ENCODE data around the gene PRSS50.
"Not testable (repeated sequence)": the region's sequence is repeated elsewhere in the genome, so short reads cannot be mapped to it uniquely, and the experiment has no call there.

The PRSS50 gene

DNA sequence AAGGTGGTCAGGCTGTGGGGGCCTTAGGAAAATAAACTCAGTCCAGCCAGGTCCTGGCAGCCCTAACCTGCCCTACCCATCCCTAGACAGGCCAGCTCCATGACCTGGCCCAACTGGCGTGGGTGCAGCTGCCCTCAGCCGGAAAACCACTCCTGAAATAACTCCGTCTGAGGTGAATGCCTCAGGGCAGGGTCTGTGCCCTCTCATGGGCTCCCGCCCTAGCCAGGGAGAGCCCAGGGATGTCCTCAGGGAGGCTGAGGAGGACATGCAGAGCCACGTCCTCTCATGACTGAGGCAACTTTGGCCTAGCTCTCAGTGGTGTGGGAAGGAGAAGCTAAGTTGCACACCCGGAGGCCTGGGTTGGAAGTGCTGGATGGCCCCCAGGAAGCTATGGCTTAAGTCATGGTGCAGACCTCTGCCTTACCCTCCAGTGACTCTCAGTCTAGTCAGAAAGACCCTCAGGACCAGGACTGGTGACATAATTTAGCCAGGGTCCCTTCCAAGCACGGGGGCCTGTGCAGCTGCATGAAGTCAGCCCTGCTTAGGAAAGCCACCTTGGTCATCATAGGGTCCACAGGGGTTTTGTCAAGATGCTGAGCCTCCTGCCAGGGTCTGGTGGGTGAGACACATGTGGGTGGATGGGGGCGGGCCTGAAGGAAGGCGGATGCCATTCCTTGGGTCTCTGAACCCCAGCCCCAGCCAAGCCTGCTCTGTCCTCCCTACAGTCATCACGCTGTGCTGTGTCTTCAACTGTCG is 9.1 kb downstream of the PRSS50 start:
- DNase-seq: no peak

DNA sequence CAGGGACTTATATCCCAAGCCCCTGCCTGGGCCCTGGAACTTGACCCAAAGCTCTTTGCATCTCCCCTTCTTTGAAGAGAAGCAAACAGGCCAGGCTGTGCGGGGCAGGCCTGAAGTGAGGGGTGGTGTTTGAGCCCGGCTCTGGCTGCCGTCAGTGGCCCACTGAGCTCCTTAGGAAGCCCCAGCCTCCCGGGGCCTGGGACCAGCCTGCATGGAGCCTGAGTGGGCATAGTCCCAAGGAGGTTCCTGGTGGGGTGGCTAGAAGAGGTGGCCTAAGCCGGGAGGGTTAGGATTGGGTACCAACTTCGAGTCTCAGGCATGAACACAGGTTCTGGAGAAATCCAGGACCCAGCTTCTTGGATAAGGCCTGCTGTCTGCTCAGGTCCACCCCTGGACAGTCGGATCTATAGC is 10.1 kb downstream of the PRSS50 start:
- DNase-seq: no peak

DNA sequence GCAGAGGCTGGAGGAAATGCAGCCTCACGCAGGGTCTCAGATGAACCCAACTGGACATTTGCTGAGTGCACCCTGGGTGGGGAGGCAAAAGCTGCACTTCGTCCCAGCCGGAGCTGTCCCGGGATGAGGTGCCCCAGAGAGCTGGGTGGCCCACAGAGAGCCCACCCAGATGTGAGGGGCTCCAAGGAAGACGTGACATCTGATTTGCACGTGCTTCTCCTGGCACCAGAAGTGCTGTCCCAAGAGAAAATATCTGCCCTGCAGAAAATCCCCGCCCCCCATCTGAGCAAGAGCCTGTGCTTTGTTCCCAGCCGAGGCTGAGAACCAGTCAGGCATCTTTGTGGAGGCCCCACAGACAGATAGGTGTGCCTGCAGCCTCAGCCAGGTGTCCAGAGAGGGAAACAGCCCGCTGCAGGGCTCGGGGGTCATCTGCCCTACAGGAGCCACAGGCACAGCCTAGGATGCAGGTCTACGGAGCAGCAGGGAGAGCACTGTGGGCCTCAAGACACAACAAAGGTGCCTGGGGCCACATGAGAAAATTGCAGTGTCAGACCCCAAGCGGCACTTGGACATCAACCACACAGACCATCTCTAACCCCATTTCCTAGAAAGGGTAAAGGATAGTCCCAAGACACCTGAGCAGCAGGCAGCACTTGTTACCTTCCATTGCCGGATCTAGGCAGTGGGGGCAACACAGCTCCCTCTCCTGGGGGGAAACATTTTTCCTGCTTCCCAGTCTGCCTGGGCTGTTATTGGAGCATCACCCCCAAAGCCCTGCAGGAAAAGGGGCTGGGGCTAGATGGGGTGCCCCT is 10.7 kb downstream of the PRSS50 start:
- no peak for DNase-seq

DNA sequence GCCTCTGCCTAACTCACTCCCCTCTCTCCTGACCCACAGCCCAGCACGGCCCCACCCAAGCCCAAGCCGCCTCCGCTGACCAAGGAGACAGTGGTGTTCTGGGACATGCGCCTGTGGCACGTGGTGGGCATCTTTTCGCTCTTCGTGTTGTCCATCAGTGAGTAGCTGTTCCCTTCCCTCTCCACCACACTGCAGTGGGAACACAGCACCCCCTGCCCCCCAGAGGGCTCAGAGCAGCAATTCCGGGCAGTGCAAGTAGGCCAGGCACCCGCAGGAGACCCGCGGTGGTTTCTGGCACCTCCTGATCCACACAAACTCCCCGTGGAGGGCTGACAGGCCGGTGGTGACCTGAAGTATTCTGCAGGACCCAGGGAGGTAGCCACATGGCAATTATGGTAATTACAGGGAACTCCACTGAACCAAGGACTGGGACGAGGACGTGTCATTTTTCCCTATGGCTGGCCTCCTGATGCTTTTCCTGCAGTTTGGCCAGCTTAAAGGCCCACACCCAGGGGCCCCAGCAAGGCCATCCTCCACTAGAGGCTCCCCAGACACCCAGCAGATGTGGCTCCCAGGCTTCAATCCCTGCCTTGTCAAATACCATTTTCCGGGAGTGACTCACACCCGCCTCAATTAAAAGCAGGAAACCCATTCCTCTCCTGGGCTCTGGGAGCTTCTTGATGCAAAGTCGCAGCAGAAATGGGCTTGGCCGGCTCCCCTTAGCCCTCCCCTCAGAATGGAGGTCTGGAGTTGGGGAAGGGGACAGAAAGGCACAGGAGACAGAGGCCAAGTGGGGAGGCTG is 11.7 kb downstream of the PRSS50 start:
- DNase-seq: no peak

DNA sequence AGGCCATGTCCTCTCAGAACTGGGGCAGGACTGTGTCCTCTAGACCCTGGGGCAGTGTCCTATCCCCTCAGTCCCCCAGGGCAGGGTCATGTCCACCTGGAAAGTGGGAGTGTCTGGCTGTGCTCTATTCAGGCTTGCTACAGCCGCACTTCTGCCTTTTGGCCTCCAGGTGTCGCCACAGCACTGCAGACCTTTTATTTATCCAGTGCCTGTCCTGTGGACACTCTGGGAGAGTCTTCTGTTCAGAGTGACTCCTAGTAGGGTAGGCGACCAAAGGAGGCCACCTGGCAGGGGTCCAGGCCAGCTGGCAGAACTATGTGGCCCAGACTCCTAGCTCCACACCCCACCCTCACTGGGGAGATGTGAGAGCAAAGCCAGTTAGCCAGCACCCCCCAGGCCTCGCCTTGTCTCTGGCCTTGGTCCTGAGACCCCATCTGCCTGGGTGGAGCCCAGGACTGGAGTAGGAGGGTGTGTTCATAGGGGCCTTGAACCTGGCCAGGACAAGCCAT is 12.6 kb downstream of the PRSS50 start:
- peak; percentile 65 for DNase-seq

DNA sequence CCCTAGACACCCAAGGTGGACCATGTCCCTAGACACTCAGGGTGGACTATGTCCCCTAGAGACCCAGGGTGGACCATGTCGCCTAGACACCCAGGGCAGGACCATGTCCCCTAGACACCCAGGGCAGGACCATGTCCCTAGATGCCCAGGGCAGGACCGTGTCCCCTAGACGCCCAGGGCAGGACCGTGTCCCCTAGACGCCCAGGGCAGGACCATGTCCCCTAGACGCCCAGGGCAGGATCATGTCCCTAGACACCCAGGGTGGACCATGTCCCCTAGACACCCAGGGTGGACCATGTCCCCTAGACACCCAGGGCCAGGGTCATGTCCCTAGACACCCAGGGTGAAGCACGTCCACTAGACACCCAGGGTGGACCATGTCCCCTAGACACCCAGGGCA is 13.3 kb downstream of the PRSS50 start:
- DNase-seq: not testable (repeated sequence)

DNA sequence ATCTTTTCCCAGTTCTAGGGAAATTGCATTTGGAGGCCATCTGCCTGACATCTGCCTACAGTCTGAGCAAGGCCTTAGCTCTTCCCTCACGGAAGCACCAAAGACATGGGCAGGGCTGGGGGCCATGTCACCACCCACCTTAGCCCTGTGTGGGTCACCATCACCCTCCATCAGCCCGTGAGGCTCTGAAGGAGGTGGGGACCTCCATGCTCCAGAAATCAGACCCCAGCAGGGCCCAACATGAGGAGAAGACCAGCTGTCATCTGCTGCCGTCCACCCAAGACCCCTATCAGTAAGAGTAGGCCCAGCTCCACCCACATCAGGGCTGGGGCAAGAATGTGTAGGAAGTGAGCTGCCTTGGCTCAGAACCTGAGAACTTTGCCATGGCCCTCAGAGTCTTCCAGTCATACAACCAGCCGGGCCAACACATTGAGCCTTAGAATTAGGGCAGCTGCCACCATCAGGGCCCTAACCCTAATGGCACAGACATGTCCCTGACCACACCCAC is 14.6 kb downstream of the PRSS50 start:
- no peak for DNase-seq

DNA sequence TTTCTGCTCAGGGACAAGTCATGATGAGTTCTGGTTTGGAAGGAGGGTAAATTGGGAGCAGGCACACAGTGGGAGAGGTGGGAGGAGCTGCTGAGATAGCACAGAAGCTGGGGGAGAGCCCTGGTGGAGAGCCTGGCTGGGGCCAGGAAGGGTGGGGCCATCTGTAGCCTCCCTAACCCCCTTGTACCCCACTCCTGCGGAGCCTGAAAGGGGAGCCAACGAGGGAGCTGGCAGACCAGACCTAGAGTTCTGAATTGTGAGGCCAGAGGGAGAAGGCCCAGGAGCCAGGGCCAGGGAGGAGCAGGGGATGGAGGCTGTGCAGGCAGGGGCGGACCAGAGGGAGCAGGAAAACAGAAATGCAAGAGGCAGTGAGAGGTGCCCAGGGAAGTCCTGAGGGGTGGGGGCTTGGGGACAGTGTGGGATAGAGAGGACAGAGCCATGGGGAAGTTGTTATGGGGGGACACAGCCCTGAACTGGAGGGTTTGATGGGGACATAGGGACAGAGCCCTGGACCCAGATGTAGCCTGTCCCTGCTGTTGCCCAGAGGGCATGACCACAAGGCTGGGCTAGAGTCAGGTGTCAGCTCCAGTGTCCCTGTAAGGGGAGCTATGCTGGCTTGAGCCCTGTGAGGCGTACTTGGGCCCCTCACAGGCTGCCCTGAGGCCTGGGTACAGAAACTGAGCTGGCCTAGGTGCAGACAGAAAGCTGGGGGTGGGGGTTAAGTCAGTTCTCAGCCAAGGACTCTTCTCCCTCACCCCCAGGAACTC is 15.2 kb downstream of the PRSS50 start:
- DNase-seq: no peak

DNA sequence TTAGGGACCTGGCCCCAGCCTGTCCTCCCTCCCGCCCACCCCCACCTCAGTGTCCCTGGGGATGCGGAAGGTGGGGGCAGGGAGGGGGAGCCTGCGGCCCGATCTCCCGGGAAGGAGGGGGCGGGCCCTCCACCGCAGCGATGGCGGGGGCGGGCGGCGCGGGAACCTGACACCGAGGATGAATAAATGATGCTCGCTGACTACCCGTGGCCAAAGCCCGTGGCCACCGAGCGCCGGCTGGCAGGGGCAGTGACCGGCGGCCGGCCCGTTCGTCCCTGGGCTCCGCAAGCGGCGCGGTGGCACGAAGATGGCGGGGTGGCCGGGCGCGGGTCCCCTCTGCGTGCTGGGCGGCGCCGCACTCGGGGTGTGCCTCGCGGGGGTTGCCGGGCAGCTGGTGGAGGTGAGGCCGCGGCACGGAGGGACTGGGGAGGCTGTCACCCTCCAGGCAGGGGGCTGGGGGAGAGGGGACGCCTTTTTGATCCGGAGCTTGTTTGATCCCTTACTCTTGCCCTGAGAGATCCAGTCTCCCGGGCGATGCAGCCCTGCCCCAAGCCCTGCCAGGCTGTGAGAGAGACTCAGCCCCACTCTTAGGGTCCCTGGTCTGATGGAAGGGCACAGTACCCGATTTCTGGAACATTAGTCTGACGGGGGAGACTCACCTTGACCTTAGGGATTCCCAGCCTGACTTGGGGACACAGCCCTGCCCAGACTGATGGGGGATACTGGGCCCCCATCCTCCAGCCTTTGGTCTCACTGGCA is 16.3 kb downstream of the PRSS50 start, which contains the start of gene TMIE:
TSS of gene TMIE (plus strand) at position 212 of the 759 bp plus-strand sequence. CDS start at position 308, 96 bp downstream.
- no peak for DNase-seq

DNA sequence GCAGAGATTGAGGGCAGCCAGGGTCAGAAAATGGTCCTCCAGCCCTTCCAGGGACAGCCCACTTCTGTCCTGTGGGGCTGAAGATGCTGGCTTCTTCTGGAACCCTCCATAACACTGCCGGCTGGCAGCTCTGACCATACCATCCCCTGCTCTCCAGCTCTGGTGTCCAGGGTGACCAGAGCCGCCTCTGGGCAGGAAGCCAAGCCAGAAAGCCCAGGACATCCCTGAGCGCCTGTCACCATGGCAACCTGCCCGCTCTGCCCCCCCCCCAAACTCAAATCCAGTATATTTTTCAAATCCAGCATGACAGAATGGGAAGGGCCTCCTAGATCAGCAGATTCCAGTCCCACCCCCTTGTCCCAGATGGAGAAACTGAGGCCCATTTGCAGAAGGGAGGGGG is 16.9 kb downstream of the PRSS50 start:
- no peak for DNase-seq

DNA sequence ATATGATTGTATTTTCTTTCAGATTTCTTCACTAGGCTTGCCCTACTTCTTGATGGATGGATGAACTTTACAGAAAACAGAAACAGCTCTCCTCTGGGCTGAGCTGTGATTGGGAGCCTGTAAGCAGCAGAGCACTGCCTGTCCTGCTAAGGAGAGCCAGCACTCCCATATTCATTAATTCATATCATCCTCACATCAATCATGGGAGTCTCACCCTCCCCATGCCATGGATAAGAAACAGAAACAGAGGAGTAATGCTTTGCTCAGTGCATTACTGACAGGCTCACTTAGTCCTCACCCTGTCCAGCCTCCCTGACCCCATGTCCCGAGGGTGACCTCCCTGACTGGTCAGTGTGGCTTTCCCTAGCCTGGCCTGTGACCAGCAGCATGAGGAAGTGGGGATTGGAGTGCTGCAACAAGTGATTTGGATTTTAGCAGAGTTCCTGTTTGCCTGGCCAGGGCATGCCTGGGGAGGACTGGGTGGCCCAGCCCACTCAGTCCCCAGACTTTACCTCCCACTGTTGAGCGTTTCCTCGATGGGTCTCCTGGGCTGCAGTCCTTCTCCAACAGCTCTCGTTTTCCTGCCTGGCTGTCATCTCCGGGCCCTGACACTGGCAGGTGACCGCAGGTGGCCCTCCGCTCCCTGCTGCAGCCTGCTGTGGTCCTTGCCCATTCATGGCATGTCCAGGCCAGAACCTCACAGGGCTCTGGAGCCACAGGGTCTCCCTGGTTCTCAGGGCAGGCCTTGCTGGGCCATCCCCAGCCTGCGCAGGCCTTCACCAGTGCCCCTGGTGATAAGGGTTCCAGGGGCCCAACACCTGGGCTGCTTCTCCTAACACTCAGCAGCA is 17.8 kb downstream of the PRSS50 start:
- DNase-seq: no peak

DNA sequence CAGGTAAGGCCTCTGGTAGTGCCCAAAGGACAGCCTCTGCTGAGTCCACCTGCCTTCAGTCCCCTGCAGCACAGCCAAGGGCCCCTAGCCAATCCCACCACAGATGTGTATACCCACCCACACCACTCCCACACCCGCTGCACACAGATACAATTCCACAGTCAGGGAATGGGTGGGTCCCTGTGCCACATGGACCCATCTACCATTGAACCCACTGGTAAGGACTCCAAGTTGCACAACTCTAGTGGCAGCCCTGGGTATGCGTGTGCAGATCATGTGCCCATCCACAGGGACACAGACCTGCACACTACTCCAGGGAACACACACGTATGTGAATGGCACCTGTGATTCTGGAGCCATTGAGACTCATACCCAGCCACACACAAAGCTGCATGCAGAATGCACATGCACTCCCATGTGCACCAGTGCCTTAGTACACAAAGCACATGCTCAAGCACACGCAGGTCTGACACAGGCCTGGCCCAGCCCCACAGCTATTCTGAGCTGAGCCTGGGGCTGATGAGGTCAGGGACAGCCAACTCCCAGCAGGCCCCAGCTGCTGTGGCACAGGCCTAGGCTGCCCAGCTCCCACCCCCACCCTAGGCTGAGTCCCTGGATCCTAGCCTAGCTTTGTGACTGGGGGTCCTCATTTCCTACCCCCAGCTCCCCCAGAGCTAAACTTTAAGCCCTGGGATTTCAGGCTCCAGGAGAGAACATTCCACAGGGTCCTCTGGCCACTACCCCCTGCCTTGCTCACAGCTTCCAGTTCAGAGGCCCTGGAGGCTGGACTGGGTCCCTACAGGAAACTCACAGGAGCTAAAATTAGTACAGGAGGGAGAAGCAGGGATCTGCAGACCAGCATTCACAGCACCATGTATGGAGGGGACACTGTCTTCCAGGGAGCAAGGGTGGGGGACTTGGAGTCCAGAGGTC is 21.4 kb downstream of the PRSS50 start:
- DNase-seq: no peak

DNA sequence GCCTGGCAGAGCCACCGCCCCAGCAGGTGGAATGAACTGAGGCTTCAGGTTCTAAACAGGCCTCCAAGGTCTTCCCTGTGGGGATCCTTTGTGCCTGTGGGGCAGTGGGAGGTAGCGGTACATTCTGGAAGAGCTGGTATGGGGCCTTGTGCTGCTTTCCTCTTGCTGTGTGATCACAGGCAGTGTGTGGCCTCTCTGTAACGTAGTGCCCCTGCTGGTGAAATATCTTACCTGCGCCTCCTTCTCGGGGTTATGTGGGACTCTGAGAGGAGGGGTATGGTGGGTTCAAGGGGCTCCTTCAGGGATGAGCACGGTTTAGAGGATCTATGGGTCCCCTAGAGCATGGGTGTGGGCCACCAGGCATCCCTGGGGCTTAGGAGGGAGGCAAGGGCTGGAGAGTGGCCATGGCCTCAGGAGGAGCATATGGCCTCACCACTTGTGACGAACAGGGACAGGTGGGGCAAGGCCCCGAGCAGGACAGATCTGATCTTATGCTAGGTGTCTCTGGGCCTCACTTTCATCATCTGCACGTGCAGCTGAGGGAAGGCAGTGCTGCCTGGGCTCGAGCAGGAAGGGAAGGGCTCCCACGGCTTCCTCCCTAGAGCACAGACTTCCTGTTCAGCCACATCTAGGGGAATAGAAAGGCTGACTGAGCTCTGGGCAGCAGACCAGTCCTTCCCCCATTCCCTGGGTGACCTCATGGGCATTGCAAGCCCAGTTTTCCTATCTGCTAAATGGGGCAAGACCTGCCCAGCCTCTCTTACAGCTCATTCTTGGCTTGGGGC is 22.3 kb downstream of the PRSS50 start:
- DNase-seq: peak; percentile 46

DNA sequence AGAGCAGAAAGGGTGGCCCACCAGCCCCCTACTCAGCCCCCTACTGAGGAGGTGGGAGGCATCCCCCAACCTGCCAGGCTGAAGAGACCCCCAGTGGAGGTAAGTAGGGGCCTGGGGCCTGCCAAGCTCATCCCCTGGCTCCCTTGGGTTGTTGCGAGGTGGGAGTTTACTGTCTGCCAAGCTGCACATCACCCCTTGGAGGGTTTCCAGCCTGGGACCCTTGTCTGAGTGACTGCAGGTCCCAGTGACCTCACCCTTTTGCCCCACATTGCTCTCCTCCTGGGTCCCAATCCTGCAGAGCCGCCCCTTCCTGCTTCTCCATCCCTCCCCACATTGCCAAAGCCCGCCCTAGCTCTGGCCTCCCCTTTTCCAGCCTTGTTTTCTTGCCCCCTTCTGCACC is 23.1 kb downstream of the PRSS50 start:
- no peak for DNase-seq

DNA sequence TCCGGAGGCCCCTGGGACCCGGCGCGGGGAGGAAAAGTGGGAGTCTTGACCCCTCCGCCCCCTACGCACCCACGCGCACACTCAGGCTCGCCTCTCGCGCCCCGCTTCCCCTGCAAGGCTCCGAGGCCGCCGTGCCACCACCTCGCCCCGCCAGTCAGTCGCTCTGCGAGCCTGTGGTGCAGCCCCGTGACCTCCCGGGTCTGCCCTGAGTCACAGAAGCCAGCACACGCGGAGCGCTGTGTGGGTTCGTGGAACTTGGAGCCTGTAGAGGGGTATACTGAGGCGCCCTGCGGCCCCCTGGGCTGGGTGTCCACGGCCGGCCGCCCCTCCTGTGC is 23.8 kb downstream of the PRSS50 start:
- peak; percentile 56 for DNase-seq

DNA sequence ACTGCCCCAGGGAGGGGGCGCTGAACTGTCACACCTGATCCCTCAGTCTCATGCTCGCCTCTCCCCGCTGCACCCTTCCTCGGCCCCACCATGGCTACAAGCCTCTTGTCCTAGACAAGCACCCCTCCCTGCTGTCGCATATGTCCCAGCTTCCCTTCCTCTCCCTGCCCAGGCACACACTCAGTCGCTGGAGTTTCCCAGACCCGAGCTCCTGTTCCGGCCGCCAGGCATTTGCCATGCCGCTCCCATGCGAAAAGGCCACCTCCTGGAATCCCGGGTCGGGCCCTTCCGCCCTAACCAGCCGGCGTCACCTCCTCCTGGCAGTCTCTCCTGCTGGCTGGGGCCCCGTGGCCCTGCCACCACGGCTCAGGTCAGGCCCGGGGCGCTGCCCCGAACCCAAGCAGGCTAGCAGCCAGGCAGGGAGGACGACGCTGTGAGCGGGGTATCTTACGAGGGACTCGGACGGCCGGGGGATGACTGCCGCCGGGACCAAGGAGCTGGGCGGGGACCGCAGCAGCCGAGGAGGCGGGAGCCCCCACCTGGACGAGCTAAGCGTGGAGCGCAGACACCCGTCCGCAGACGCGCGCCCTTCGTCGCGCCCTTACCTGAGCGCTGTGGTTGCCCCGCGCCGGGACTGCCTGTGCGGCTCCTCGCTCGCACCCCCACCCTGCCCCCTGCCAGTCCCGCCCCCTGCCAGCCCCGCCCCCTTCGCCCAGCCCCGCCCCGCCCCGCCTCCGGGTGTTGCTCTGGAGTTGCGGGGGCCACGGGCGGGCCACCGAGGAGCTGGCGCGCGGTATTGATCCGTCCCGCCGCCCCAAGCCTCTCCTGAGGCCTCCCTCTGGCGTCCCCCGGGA is 24.4 kb downstream of the PRSS50 start, which contains the start of gene ALS2CL:
TSS of gene ALS2CL (minus strand) at position 642 of the 854 bp plus-strand sequence. CDS start 4,239 bp downstream, outside the sequence.
- DNase-seq: peak; percentile 69

DNA sequence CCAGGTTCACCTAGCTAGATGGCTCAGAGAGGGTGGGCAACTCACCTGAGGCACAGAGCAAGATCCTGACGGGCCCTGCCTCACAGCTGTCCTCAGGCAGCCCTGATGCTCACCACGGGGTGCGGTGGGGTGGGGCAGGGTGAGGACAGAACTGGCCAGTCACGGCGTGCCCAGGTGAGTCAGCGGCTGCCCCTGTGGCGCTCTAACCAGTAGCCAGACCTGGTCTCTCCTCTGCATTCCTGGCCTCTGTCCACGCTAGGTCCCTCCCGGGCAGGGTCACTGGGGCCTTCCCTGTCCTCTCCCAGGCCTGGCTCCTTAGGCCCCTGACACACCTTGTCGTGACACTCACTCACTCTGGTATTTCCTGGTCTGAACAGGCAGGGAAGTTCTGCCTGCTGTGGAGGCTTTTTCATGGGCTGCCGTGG is 25.1 kb downstream of the PRSS50 start:
- no peak for DNase-seq
